HS-5 (cell line): ENCODE data around the gene PLAC8.
"Not testable (repeated sequence)": the region's sequence is repeated elsewhere in the genome, so short reads cannot be mapped to it uniquely, and the experiment has no call there.

ENCODE experiments used
- DNase-seq: peaks from one replicate; pipeline ENCODE4 v3.0.0-alpha.2; 2012; ENCODE audit warnings: low read depth

Gene PLAC8, protein sequence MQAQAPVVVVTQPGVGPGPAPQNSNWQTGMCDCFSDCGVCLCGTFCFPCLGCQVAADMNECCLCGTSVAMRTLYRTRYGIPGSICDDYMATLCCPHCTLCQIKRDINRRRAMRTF

DNA sequence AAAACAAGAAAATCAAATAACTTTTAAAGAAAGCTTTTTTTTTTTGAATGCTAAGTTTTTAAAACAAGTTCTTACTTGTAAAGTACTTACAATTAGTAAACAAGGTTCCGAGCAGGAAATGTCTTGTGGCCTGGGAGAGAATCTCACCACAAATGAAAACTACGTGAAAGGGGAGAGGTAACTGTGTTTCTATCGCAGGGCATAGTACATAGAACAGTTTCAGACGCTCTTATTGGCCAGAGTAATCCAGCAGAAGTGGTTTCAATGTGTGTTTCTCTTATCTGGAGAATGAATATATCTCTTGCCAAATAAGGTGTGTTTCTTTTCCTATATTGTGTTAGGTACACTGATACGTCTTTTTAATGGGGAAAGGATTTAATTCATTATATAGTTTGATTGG lies at the start of gene PLAC8:
Gene PLAC8 (minus strand): TSS at position 154 of the 400 bp plus-strand sequence. CDS start 6,808 bp downstream, outside the sequence.
- no peak for DNase-seq

DNA sequence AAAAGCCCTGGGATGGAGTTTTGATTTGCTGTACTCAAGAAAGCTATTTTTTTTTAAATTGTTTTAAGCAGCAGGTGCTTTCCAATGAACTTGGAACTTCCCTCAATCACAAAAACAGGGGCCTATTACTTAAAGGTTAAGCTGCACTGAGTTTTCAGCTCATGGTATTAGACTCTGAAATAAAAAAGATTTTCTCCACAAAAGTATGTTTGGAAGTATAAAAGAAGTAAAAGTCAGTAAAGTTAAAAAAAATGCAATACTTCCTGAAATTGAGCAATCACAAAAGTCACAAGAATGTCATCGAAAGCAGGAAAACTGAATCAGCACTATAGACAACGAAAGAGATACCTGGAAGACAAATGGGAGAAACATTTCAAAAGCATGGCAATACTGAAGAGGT lies 38.9 kb upstream of the PLAC8 start:
- no peak for DNase-seq

DNA sequence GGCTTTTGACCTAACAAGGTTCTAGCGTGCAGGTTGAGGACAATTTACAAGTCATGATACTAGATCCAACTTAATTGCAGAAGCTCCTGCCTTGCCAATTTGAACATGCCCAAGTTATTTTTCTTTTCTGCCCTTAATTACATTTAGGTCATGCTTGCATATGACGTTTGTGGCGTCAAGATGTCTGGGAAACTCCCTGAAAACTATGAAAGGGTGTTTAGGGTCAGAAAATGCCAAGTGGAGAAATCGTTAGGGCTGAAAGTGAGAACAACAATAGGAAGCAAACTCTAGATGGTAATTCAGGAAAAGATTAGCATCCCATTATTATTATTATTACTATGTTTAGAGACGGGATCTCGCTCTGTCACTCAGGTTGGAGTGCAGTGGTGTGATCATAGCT lies 38.2 kb upstream of the PLAC8 start:
- DNase-seq: no peak

DNA sequence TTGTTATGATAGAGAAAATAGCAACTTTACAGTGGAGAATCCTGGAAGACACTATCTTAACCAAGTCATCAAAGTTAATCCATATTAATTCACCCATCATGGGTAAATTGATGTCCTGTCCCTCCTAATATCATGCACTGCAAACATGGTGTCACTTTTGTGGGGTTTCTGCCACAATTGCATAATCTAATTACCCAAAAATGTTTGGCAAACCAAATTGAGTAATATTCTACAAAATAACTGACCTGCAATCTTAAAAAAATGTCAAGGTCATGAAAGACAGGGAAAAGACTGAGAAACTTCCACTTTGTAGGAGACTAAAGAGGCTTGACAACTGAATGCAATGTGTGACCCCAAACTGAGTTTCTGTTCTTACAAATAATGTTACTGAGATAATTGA lies 37.1 kb upstream of the PLAC8 start:
- DNase-seq: no peak

DNA sequence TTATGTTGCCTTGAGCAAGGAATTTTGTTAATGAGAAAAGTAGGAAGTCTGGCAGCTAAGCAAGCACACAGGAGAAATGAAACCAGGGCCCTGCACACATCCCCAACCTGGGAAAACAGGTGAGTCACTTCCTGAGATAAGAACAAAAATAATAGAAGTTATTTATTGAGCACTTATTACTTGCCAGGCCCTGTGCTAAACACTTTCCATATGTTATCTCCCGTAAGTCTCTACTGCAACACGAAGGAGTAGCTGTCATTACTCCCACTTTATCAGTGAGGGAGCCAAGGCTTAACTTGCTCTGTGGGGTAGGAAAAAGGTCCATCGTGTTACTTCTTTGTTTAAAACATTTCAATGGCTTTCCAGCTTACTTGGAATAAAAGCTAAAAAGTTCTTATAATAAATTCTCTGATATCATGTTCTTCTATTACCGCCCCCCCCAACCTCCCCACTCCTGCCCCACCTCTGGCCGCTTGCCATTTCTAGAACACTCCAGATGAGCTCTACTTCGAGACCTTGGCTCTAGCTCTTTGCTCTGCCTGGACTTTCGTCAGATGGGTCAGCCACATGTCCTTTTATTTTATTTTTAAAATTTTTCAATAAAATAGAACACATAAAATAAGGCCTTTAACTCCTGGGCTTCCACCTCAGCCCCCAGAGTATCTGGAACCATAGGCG lies 36.3 kb upstream of the PLAC8 start:
- DNase-seq: no peak

DNA sequence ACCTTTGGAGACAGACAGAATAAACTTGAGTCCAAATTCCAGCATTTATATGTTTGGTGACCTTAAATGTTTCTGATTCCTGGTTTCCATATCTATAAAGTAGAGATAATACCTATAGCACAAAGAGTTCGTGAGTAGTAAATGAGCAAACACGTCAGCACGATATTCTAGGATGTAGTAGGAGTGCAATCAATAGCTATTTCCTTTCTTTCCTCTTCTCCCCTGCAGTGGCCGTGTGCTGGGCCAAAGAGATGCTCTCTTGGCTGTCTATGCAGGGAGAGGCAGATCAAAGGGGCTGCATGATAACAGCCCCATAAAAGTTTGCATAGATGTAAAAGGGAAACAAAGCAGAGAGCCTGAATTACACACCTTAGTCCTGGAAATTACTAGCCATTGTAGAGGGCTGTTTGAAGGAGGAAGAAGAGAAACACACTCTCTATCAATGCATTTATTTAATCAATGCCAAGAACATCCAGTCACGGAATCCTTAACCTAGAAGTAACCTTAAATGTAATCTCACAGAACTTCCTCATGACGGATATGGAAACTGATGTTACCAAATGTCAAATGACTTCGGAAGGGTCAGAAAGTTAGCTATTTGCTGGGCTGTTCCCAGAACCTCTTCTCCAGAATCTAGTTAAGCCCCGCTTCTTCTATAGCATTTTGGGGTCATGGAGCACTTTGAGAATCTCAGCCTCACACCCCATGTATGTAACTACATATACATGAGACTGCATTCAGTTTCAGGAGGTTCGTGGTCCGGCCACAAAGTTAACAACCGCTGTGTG lies 35.5 kb upstream of the PLAC8 start:
- DNase-seq: no peak

DNA sequence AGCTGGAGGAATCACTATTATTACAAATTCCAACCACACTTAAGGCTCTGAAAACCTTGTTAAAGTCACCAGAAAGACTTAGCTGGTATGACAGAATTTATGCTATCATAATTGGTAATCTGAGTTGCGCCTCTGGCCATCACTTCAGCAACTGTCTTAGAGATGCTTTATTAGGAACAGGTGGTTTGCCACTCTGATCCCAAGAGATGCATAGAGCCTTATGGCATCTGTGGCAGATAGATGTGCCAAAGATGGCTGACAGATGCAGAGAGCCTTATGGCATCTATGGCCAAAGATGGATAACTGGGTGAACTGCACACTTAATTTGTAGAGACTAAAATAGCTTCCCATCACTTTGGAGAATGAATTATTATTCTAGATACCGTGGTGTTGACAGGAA lies 32.3 kb upstream of the PLAC8 start:
- no peak for DNase-seq

DNA sequence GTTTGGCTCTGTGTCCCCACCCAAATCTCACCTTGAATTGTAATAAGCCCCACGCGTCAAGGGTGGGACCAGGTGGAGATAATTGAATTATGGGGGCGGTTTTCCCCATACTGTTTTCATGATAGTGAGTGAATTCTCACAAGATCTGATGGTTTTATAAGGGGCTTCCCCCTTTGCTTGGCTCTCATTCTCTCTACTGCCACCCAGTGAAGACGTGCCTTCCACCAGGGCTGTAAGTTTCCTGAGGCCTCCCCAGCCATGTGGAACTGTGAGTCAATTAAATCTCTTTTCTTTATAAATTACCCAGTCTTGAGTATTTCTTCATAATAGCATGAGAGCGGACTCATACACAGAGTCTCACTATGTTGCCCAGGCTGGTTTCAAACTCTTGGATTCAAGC lies 31.2 kb upstream of the PLAC8 start:
- not testable (repeated sequence) for DNase-seq

DNA sequence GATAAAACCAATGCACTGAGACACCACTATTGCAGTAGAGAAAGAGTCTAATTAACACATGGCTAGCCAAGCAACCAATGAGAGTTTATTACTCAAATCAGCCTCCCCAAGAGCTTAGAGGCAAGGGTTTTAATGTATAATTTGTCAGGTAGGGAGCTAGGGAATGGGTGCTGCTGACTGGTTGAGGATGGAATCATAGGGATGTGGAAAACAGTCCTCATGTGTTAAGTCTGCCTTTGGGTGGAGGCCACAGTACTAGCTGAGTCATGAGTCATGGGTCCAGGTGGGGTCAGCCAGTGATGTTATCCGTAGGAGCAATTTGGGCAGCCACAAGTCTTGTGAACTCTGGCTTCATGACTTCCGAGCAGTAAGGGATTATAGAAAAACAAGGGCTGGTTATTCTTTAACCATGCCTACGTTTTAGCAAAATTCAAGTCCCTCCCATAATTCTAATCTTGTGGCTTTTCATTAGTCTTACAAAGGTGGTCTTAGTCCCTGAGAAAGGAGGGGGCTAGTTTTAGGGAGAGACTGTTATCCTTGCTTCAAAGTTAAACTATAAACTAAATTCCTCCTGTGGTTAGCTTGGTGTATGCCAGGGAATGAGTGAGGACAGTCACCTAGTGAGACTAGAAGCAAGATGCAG lies 25.1 kb upstream of the PLAC8 start:
- no peak for DNase-seq

DNA sequence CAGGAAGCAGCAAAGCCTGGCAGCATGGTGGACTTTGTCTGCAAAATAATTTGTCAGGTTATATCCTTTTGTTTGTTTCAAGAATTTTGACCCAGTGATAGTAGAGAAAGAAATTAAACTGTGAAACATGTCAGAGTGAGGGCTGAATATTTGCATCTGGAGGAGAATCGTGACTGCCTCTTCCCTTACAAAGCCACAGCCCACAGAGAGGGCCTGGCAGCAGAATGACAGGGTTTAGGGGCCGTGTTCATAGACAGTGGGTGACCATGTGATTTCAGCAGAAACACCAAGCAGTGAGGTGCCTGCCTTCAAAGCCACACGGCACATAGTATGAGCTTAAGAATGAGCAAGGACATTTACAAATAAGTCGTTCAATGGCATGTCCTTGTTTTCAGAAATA lies 24.4 kb upstream of the PLAC8 start:
- DNase-seq: no peak

DNA sequence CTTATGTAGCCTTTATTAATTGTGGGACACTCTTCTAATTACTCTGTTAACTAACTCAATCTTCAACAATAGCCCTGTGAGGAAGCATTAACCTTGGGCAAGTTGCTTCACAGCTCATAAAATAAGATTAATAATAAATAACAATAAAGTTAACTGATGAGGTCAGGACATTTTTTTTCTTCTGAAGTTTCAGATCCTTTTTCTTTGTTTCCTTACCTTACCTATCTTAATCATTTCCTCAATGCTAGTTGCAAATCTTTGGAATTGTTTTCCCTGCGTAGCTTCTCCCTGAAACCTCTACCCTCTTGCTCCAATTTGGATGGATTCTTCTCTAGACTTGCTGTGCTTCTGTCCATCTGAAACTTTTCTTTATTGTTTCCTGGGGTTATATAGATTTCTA lies 17.5 kb upstream of the PLAC8 start:
- DNase-seq: no peak

DNA sequence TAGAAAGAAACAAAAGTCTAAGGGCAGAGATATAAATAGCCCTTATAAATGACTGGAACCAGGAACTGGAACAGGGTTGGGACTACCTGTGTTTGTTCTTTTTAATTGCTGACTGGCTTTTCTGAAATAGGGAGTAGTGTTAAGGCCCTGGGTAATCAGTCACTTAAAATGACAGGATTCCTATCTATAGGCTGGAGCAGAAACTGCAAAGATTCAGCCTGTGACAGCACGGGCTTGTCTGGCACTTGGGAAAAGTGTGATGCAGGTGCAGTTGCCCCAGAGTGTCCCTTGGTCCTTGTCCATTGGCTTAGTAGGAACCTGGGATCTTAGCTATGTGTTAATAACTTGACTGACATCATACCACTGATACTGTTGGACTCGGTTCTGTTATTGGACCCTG lies 14.7 kb upstream of the PLAC8 start:
- DNase-seq: no peak

DNA sequence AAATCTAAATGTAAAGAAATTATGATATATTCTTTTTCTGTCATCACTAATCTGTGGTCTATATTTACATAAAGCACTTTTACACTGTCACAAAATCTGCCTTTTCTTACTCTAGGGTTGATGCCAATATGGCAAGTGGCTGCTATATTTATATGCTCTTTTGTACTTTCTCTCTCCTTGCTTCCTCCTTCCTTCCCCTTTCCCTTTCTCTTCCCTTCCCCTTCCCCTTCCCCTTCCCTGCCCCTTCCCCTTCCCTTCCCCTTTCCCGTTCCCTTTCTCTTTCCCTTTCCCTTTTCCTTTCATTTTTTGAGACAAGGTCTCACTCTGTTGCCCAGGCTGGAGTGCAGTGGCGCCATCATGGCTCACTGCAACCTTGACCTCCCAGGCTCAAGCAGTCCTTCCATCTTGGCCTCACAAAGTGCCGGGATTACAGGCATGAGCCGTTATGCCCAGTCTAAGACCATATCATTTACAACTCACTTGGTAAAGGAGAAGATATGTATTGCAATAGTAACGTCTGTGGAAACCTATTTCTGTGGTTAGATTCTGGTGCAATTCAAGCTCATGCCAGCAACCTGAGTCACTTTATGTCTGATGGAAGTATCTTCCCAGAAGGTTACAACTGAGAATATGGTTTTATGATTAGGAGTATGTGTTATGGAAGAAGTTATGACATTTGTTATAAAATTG lies 13.9 kb upstream of the PLAC8 start:
- peak; percentile 85 for DNase-seq

DNA sequence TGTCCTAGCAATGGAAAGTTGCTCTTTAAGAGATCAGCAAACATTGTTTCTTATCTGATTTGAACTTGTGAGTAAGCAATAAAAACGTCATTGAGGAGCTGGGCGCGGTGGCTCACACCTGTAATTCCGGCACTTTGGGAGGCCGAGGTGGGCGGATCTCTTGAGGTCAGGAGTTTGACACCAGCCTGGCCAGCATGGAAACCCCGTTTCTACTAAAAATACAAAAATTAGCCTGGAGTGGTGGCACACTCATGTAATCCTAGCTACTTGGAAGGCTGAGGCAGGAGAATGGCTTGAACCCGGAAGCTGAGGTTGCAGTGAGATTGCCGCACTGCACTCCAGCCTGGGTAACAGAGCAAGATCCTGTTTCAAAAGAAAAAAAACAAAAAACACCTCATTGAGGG lies 11.2 kb upstream of the PLAC8 start:
- DNase-seq: no peak

DNA sequence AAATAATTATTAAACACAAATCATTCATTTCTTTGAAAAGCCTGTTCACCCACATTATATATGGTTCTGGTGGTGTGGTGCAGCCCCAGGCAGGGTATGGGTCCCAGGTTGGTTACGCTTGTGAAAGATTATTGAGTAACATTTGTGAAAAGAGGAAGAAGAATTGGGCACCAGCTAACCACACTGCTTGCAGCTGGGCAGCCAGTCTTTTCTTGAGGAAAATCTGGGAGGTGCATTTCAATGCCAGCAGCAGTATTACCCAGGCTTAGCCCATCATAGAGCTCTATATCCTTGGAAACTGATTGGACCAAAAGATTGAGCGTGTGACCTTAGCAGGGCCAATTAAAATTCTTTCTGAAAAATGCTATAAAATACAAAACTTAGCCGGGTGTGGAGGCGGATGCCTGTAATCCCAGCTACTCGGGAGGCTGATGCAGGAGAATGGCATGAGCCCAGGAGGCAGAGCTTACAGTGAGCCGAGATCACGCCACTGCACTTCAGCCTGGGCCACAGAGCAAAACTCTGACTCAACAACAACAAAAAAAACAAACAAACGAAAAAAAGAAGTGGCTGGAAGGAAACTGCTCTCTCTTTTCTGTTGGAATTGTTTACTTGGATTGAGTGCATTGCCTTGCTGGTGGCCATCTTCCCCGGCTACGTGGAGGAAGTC lies 9.7 kb upstream of the PLAC8 start:
- DNase-seq: no peak

DNA sequence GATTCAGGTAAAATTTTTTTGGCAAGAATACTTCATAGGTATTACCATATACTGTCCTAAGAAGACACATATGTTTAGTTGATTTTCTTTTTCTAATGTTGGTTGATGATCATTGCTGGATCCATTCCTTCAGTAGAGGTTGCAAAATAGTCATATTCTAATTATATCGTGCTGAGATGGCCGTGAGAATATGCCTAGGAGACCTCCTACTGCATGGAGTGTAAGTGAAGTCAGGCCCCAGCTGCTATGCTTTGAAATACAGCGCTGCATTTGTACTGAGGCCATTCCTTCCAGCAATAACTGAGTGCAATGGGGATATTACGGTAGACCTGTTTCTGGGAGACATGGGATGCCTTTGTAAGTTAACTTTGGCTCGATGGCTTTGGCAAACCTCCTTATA lies 6.7 kb upstream of the PLAC8 start:
- no peak for DNase-seq

DNA sequence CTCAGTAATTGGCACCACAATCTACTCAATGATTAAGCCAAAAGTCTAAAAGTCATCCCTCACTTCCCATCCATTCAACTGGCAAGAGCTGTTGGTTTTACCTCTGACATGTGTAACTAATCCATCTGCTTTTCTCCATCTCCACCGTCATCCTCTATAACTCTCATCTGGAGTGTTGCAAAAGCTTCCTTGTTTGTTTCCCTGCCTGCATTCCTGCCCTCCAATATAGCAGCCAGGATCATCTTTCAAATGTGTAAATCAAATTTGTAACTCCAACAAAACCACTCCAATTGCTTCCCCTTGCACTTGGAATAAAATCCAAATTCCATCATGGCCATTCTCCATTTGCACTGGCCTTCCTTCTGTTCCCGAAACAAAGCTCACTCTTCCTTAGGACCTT lies 4.3 kb upstream of the PLAC8 start:
- DNase-seq: no peak

DNA sequence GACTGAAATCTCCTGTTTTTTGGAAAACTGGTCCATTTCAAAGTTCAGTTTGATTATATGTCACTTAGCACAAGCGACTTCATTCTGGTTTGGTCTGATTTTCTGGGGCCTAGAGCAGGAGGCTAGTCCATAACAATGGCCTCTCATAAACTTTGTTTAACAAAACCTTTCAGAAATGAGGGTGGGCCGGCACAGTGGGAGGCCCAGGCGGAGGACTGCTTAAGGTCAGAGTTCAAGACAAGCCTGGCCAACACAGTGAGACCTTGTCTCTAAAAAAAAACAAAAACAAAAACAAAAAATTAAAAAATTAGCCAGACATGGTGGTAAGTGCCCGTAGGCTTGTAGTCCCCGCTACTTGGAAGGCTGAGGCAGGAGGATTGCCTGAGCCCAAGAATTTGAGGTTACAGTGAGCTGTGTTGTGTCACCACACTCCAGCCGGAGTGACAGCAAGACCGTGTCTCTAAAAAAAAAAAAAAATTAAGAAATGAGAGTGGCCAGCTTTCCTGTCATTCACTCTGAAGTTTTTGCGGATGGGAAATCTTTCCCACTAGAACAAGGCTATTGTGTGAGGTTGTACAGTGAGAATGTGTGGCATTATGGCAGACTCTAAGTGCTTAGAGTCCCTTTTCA lies 1.2 kb upstream of the PLAC8 start:
- no peak for DNase-seq

DNA sequence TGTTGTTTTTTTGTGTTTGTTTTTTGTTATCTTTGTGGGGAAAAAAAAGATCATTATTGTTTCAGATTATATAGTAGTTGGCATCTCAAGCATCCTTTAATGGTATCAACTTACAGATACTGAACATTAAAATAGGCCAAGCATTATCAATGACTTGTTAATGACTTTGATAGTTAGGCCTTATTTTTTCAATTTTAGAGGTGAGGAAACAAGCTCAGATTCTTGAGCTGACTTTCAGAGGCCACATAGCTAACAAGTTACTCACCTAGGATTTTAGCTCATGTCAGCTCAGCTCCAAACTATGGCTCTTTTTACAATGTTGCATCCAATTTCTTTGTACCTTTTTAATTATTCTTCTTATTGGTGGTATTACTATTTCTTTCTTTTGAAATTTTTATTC lies 471 bp upstream of the PLAC8 start:
- peak; percentile 29 for DNase-seq

DNA sequence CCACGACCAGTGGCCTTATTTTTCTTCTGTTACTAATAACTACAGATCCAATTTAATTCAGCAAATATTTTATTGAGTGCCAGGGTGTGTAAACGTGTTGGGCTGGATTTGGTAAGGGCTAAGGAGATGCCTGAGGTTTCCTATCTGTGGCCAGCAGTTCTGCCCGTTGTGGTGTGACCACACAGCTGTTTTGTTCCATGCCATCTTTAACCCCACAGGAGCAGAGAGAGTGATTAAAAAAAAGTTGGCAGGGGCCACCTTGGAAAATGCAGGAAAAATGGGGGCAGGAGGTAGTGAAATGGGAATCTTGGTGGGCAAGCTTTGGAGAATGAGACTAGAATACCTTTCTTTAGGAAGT lies 1.1 kb downstream of the PLAC8 start:
- no peak for DNase-seq

DNA sequence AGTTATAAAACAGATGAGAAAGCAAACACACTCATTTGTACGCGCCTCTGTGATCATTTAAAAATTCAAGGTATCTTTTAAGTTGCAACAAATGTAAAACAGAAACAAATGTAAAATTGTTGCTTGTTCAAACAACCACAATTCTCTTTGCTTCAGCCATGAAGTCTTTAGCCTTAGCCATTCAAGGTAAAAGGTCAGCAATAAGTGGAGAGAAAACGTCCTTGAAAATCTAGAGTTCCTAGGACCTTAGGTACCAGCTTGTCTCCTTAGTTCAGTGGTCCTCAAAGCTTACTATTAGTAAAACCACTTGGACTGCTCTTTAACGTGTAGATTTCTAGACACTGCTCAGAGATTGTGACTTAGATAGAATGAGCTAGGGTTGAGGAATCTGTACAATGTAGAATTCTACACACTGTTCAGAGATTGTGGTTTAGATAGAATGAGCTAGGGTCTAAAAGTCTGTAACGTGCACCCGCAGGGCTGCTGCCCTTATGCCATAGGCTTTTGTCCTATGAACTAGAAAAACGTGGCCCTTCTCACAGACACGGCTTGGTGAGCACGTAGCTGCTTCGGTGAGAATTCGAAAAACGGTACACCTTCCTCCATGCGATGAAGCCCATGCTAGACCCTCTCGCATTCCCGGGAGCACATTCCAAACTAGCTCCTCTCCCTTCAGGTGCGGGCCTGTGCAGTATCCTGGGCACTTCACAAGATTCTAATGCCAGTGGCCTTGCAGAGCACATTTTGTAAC lies 1.7 kb downstream of the PLAC8 start:
- DNase-seq: no peak
